Adrenal gland (tissue), 5 donors: ENCODE results near the gene XYLT1.

Experiments
- CTCF ChIP-seq, 6 experiments: fragments of 450-650 bp in 4 of 6; fragments of 200-600 bp in 2 of 6; sonication (generic) in 1 of 6; IDR thresholded peaks; 1 replicate in 5 of 6; 2 replicates in 1 of 6; pipeline versions ENCODE4 v1.5.1 to v1.8.0; 2016 to 2021; ENCODE audit warnings: antibody characterized with exemption in 6 of 6, mild to moderate bottlenecking in 2 of 6, moderate library complexity in 1 of 6
- POLR2A ChIP-seq, 2 donors: fragments of 450-650 bp; IDR thresholded peaks; one replicate each; pipeline ENCODE4 v1.6.1; 2017; ENCODE audit warnings: antibody characterized with exemption in 2 of 2, mild to moderate bottlenecking in 2 of 2, moderate library complexity in 1 of 2
- donor health status: DM: no; HTN: no; CAD: no.

GRCh38 chr16:17439580-17439979, 31.2 kb downstream of the XYLT1 start:
- no peak for TF ChIP-seq CTCF (IDR thresholded peaks at IDR 0.05)
- TF ChIP-seq POLR2A (IDR thresholded peaks at IDR 0.05) = no peak
